NCI-H524 treated with DMSO at 0.1 percent for 48 hours (cell line): ENCODE measurements around the gene OR2H1.
"Not testable (repeated sequence)": the region's sequence is repeated elsewhere in the genome, so short reads cannot be mapped to it uniquely, and the experiment has no call there.

Experiments used
- DNase-seq: peaks from one replicate; lab custom pipeline; 2025; lab: John Stamatoyannopoulos, UW

OR2H1 gene

GRCh38 chr6:29456971-29457370 is at the start of gene OR2H1, which contains the start of gene OR11A1:
OR2H1 (plus strand) TSS chr6:29457155; CDS start chr6:29461770, 4,615 bp downstream.
OR11A1 (minus strand) TSS chr6:29457071; CDS start chr6:29427641, 29,430 bp downstream.
- no peak for DNase-seq

GRCh38 chr6:29414588-29414987 is 42.4 kb upstream of the OR2H1 start, which contains the start of gene OR12D1:
OR12D1 (plus strand) TSS chr6:29414928.
- no peak for DNase-seq

DNA sequence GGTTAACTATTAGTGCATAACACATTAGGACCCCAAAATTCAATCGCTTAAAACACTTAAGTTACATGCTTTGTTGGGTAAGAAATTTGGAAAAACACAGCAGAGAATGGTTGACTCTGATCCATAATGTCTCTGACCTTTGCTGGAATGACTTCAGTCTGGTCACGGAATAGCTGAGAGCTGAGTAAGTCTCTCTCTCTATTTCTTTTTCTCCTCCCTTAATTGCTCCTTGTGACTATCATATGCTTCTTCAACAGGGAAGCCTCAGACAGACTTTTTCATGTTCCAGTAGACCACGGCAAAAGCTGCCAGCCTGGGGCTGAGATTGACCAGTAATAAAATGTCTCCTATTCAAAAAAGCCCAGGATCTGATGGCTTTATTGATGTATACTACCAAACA is 37.4 kb upstream of the OR2H1 start:
- no peak for DNase-seq

DNA sequence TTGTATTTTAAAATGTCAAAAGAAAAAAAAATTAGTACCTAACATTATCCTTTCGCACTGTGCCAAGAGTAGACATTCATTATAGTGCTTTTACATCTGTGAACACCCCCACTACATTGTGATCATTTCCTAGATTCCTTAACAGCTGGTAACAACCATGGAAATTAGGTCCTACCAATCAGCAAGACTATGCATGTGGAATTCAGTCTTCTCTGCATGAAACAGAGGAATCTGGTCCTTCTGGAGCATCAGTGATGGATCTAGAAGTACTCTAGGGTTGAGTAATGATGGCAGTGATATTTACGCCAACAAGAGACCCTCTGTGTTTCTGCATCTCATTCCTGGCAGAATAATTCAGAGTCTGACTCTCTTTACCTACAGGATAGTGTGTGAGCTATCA is 32.8 kb upstream of the OR2H1 start:
- no peak for DNase-seq

- no peak for DNase-seq
These were observed 32.4 kb upstream of the OR2H1 start for GRCh38 chr6:29424575-29424974.

- DNase-seq = no peak
These were observed 31.9 kb upstream of the OR2H1 start for GRCh38 chr6:29425075-29425474.

DNA sequence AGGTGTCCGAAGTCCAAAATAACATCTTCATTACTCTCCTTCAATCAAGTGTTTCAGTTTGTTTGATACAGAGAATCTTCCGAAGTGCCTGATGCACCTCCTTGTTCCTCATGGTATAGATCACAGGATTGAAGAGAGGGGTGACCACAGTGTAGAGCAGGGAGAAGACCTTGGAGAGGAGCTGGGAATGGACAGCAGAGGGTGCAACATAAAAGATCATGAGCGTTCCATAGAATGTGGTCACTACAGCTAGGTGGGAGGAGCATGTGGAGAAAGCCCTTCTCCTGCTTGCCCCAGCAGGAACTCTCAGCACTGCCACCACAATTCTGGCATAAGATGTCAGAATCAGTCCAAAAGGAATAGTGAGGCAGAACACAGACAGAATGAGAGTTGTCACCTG is 30.3 kb upstream of the OR2H1 start:
- DNase-seq = no peak

- not testable (repeated sequence) for DNase-seq
These were observed 20.2 kb upstream of the OR2H1 start for GRCh38 chr6:29436730-29437129.

DNA sequence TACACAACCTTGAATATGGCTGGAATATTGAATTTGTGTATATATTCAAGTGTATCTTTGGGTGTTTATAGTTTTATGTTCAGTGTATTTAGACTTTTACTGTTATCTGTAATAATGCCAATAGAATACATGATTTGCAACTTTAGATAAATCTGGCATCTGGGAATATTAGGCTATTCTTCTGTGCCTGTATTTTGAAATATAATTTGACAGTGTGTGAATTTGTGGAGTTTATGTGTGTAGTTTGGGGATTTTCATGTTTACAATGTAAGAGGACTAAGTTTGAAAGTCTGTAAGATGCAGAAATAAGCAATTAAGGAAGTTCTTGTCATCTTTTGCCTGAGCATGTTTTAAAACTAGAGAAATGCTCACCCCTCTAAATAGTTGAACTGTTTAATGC is 17.9 kb upstream of the OR2H1 start, which contains the start of gene OR10C1:
Gene OR10C1, plus strand, starts transcription at position 301 of the 400 bp plus-strand sequence. CDS start 710 bp downstream, outside the sequence.
- no peak for DNase-seq

DNA sequence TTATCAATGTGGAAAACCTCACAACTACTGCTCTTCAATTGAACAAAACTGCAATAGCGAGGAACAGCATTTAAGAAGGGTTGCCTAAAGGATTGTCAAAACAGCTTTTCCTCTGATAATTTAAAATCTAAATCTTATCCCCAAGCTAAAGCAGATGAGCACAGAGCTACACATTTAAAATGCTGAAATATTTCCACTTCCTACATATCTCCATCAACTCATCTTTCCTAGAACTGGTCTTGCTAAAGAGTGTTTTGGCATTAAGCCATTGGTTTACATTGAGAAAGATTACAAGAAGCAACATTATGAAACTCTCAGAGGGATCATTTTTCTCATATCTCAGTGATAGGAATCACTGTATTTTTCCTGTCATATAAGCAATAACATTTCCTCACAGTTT is 14.2 kb upstream of the OR2H1 start:
- DNase-seq = no peak

DNA sequence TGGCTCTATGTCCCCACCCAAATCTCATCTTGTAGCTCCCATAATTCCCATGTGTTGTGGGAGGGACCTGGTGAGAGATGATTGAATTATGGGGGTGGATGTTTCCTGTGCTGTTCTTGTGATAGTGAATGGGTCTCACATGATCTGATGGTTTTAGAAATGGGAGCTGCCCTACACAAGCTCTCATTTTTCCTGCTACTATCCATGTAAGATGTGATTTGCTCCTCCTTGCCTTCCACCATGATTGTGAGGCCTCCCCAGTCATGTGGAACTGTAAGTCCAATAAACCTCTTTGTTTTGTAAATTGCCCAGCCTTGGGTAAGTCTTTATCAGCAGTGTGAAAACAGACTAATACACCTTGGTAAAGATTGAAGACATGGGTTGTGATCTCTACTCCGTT is 12.9 kb upstream of the OR2H1 start:
- DNase-seq = not testable (repeated sequence)

- DNase-seq = no peak
These were observed 9.3 kb upstream of the OR2H1 start for GRCh38 chr6:29447670-29448069.

DNA sequence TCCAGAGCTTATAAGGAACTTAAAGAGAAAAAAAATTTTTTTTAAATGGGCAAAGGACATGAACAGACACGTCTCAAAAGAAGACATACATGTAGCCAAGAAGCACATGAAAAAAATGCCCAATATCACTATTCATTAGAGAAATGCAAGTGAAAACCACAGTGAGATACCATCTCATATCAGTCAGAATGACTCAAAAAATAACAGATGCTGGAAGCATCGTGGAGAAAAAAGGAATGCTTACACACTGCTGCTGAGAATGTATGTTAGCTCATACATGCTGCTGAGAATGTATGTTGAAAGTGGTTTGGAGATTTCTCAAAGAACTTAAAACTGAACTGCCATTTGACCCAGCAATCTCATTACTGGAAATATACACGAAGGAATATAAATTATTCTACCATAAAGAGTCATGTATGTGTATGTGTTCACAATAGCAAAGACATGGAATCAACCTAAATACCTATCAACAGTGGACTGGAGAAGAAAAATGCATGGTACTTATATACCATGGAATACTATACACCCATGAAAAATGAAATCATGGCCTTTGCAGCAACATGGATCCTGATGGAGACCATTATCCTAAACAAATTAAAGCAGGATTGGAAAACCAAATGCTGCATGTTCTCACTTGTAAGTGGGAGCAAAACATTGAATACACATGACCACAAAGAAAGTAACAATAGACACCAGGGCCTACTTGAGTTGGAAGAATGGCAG is 5.3 kb upstream of the OR2H1 start:
- no peak for DNase-seq

- no peak for DNase-seq
These were observed 4.3 kb downstream of the OR2H1 start for GRCh38 chr6:29461021-29461814.

- no peak for DNase-seq
These were observed 5.1 kb downstream of the OR2H1 start for GRCh38 chr6:29462022-29462421.

- no peak for DNase-seq
These were observed 8.3 kb downstream of the OR2H1 start for GRCh38 chr6:29465279-29465678.

DNA sequence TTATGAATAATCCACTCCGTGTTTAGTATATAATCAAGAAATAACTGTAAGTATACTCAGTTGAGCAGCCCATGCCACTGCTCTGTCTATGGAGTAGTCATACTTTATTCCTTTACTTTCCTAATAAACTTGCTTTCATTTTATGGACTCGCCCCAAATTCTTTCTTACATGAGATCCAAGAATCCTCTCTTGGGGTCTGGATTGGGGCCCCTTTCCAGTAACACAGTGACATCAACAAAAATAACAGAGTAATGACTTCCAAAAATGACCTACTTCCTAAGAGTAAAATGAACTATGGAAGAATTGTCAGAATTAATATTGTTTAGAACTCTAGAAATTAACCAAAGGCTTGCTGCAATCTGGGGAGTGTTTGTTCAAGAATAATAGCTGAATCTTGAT is 8.8 kb downstream of the OR2H1 start:
- no peak for DNase-seq

- no peak for DNase-seq
These were observed 9.3 kb downstream of the OR2H1 start for GRCh38 chr6:29466241-29466640.

DNA sequence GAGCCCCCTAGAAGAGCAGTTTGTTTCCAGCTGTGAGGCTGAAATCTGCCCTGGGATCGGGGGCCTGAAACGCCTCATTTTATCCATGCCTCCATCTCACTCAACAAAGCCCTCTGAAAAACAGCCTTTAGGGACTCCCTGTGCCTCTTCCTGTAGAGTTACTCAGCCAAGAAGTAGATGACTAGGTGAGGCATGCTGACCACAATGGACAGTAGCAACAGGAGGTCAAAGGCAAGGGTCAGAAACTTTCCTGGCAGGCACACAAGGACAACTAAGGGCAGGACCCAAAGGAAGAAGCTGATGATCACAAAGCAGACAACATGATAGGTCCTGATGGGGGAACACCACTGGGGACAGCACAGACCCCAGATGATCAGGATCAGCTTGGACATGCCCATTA is 18.0 kb downstream of the OR2H1 start:
- DNase-seq = no peak

DNA sequence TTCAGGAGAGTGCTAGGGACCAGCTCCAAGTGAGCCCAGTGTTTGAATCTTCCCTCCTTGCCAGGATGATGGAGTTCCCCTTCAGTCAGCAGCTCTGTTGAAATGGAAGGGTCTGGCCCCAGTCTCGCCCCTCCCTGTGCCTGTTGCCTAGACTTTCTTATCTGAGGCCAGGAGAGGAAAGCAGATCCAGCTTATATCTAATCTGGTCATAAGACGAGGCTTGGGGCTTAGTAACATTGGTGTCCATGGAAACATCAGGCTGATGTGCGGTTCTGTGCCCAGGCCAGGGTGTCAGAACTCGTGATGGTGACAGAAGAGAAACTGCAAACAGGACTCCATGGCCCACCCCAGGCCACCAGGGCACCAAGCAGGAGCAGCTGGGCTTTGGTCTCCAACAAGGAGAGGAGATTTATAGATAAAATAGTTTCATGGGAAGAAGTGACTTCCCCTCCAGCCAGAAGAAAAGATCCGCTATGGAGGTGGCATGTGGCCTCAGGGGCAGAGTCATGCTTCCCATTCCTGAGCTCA is 21.0 kb downstream of the OR2H1 start:
- no peak for DNase-seq

DNA sequence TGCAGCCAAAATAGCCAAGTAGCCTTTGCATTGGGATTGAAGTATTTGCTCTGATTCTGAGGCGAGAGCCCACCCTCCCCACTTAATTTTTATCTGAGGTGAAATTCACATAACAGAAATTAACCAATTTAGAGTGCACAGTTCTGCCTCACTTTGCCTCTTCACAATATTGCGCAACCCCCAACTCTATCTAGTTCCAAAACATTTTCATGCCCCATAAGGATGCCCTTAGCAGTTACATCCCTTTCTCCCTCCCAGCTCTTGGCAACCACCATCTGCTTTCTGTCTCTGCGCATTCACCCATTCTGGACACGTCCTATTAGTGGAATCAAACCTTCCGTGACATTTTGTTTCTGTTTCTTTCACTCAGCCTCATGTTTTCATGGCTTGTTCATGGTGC is 21.8 kb downstream of the OR2H1 start:
- DNase-seq = no peak

DNA sequence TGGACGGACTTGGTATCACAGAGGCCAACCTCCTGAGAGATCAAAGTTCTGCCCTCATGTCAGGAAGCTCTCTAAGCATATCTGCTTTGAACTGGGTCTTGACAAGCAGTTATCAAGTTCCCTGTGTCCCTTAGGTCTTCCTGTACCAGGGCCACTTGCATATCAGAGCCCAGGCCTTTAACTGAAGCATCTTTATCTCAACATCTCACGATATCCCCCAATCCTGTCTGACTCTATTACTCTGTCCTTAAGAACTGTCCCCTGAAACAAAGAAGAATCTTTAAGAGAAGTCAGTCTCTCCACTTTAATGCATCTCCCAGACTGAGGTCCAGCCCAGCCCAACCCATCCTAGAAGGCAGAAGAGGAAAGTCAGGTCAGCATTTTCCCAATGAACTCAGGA is 22.6 kb downstream of the OR2H1 start:
- DNase-seq = no peak

DNA sequence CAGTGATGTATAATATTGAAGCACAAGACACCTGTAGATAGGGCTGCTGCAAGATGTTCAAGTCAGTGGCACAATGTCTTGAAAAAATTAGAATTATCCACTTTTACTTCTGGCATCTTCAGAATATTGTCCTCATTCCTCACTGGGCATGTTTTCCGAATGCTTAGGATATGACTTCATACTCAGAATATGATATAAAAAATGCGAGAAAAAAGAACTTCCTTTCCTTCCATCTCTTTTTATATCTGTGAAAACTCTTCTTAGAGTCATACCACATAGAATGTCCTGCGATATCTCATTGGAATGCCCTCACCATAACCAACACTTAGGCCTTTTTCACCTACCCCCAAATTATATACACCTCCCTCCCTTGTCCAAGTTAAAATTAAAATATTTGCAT is 26.2 kb downstream of the OR2H1 start:
- DNase-seq = no peak
